Esophagus muscularis mucosa (tissue), 4 donors: ENCODE measurements around the gene MCAM.

ENCODE experiments used
- CTCF ChIP-seq, 3 experiments: fragments of 200-600 bp in 2 of 3; fragments of 450-650 bp in 1 of 3; sonication (generic) in 2 of 3; IDR thresholded peaks; one replicate each; pipeline ENCODE4 v1.5.1; 2017 to 2019; ENCODE audit warnings: antibody characterized with exemption in 3 of 3, mild to moderate bottlenecking in 2 of 3, moderate library complexity in 1 of 3
- EP300 ChIP-seq: sonication (generic); formaldehyde crosslinking; IDR thresholded peaks from one replicate; pipeline ENCODE4 v1.6.1; 2017; ENCODE audit warnings: antibody characterized with exemption
- POLR2A ChIP-seq: fragments of 450-650 bp; IDR thresholded peaks from one replicate; pipeline ENCODE4 v1.6.1; 2017; ENCODE audit warnings: antibody characterized with exemption, moderate library complexity, mild to moderate bottlenecking, low read depth

GRCh38 chr11:119359365-119360214 is 42.7 kb upstream of the MCAM start:
- TF ChIP-seq POLR2A (no peak), CTCF (IDR thresholded peaks at IDR 0.05) (no peak), EP300 (no peak)
